Fibroblast of peridontal ligament (primary cell): ENCODE data around the gene NACAD.
"Not testable (repeated sequence)": the region's sequence is repeated elsewhere in the genome, so short reads cannot be mapped to it uniquely, and the experiment has no call there.

Experiments used
- DNase-seq: peaks from one replicate; pipeline ENCODE4 v3.0.0-alpha.2; 2010; ENCODE audit errors: extremely low read depth

NACAD gene

GRCh38 chr7:45114257-45114656, 25.5 kb upstream of the NACAD start:
- not testable (repeated sequence) for DNase-seq

DNA sequence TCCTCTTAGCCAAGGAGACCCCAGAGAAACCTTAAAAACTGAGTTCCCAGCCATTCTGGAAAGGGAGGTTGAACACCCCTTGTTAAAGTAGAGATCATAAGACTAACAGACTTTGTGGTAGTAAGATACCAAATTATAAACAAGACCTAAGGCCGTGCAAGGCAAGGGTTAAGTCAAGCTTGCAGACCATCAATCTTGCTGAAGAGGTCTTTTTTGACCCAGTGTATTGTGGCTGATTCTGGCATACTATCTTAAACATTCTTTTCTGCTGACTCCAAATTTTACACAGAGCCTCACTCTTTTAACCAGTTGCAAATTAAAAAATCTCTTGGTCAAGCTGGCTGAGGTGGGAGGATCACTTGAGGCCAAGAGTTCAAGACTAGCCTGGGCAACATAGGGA, 23.9 kb upstream of the NACAD start:
- DNase-seq = peak; percentile 29

- DNase-seq = peak; percentile 90
Measured at GRCh38 chr7:45111298-45112223, 22.8 kb upstream of the NACAD start, which contains the start of gene TBRG4. TBRG4 (minus strand) TSS chr7:45111697; CDS start chr7:45109237, 2,460 bp downstream.

GRCh38 chr7:45108863-45109262, 20.1 kb upstream of the NACAD start:
- DNase-seq = no peak

DNA sequence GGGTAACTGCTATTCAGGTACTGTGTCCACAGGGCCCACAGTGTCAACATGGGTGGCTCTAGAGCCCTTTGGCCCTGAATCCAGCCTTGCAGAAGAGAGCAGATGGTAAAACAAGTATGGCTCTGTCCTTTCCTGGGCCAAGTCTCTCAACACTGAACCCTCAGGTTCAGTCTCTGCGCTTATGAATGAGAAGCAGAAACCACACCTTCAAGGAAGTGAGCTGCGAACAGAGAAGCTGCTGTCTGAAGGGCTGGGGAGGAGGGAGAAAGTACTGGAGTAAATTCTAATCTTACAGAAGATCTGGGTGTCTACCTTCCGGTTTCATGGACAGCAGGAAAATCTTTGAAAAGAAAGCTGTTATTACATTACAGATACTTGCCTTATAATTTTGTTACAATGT, 18.6 kb upstream of the NACAD start:
- DNase-seq = no peak

DNA sequence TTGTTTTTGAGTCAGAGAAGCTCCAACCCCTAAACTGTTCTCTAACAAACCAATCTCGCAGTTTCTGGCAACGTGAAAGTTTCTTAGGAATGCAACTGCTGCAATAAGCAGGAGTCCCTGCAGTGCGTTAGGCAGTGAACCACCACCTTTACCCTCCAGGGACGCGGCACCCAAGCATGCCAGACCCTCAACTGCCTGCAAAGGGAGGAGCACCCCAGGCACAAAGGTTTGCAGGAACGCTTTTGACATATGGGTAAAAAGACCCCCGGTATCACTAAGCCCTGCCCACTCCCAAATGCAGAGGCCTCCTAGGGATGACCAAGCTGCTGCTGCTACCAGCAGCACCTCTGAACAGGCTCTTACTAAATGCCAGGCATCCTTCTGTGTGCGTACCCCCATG, 18.1 kb upstream of the NACAD start:
- no peak for DNase-seq

DNA sequence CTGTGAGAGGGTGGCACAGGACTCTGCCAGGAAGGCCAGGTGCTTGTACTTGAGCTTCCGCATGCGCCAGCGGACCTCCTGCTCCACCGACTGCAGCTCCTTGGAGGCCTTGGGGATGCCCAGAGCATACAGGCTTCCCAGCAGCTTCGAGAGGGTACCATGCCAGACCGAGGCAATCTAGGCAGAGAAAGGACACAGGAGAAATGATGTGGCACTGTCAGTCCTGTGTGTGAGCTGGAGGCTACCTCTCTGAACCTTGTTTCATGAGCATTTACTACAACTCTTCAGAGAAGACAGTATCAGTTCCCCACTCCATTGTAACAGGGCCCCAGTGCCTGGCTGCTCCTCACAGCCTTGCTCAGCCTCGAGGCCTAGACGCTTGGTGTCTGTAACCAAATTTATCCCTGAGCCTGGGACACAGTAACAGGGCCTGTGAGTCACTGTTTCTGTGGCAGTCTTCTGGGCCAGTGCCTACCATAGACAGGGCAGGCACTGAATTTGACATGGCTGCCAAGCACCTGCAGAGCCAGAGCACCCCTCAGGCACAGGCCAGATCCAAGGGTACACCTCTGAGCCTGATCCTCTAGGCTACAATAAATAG, 16.9 kb upstream of the NACAD start:
- DNase-seq = no peak

DNA sequence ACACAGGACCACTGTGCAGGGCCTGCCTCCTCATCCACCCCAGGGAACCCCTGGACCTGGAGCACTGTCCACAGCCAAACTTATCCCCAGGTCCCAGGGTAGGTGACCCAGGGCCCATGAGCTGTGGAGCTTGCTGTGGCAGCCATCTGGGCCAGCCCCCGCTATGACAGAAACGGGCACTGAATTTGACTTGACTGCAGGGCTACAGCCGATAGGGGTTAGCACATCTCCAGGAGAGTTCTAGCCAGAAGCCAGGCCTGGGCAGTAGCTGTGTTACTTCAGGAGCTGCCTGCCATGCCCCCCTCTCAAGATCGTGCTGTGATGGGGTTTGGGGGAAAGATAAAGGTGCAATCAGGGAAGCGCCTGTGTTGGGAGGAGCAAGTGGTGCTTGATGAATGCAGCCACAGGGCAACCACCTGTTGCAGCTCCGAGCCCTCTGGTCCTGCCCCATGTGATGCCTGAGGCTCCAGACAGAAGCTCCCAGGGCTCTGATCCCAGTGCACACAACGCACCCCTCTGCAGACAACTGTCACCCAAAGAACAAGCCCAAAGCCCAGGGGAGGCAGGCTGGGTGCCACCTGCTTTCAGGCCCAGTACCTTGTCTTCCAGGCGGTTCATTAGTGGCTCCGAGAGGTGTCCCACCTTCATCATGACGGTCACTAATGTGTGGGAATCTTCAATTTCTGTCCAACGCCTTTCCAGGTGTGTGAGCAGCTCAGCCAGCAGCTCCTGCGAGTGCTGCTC, 16.2 kb upstream of the NACAD start:
- DNase-seq = no peak

GRCh38 chr7:45103958-45104843, 15.4 kb upstream of the NACAD start:
- DNase-seq = no peak

DNA sequence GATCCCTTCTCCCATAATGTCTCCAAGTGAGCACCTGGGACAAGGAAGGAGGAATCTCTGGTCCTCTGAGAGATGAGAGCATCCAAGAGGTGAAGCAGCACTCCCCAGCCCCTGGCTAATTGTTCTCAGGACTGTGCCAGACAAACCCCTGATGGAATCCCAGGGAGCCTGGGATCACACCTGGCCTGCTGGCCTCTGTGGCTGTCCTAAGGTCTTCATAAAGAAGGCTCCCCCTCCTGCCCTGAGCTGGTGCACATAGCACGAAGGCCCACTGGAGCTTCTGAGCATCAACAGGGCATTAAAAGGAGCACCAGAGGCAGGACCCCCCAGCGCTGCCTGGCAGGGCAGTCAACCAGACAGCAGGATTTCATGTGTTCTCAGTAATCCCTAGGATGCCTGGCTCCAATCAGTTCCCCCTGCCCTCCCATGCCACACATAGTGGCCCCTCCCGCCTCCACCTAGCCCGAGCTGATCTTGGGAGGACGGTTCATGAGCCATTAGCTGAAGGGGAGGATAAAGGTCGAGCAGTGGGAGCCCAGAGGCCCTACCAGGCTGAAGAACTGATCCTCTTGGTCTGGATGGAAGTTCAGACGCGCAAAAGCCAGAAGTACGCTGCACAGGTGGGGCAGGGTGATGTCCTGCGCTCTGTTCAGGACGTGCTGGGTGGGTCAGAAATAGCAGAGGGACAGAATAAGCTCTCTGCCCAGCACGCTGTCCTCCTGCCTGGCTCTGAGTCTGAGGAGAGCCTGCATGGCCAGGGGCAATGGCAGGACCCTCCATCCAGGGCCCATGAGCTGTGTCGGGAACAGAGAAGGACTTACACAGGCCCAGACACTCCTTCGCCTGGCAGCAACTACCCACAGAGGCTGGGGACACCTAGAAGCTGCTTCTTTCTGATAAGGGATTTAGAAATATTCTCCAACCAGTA, 14.3 kb upstream of the NACAD start:
- DNase-seq = no peak

GRCh38 chr7:45101748-45102147, 13.0 kb upstream of the NACAD start:
- DNase-seq = no peak

- no peak for DNase-seq
Measured at GRCh38 chr7:45100761-45101480, 12.2 kb upstream of the NACAD start.

DNA sequence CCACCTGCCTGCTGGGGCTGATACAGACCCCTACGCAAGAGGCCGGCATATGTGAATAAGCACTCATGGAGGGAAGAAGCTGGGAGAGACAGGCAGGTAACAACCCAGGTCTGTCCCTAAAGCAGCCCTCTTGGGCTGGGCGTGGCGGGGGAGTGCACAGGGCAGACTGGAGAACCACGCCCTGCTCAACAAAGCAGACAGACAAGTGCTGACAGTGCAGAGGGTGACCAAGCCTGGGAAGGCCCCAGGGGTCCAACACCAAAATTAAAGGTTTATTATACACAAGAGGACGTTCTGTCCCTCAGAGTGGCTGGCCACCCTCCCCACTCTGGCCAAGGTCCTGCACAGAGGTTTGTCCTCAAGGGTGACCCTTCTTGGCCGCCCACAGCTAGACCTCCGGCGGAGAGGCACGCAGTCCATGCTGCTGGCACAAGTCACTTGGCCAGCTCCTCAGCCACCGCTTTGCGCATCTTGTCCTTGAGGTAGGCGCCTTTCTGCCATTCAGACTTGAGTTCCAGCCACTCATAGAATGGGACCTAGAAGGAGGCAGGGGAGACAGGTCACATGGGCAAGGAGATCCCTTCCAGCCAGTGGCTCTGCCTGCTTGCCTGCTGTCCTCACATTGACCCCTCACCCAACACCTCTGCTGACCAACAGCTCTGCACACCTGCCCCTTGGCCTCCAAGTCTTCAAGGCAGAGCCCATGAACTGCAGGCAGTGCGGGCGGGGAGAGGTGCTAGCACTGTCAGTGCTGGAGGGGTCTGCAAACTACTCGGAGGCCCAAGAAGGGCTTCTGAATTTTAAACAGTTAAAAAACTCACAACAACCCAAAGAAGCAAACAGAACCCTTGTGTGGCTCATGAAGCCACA, 11.4 kb upstream of the NACAD start:
- DNase-seq = no peak

DNA sequence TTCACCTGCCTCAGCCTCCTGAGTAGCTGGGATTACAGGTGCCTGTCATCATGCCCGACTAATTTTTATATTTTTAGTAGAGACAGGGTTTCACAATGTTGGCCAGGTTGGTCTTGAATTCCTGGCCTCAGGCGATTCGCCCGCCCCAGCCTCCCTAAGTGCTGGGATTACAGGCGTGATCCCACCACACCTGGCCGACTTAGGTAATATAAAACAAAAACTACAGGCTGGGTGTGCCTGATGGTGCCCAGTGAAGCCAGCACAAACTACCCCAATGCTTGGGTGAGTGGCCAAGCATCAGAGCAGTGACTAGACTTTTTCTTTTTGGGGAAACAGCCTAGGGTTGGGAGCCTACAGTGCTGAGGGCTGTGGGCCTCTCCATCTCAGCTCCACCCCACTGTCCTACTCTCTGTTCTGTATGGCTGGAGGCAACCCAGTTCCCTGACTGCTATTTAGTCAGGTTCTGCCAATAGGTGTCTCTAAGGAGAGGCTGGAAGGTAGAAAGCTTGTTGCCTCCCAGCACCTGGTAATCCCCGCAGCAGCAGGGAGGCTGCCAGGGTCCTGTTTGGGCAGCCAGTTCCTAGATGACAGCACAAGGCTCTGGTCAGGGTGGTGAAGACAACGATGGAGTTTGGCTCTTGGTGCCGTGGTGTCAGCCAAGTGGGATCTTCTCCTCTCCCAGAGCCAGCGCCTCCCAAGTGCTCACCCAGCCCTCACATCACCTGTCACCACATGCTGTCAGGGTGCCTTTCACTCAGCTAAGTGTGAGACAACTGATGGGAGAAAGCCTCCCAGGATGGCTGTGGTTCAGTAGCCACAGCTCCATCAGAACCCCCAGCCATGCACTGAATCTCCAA, 10.4 kb upstream of the NACAD start:
- no peak for DNase-seq

GRCh38 chr7:45092931-45093235, 4.1 kb upstream of the NACAD start:
- no peak for DNase-seq

GRCh38 chr7:45092100-45092930, 3.5 kb upstream of the NACAD start:
- DNase-seq = peak; percentile 52

GRCh38 chr7:45089341-45089891, 647 bp upstream of the NACAD start:
- peak; percentile 34 for DNase-seq
